Activated CD4-positive, CD25-positive, alpha-beta regulatory T cell treated with anti-CD3 and anti-CD28 coated beads, Interleukin-2, amount 50 U/mL, for 24 hours (primary cell): ENCODE measurements around the gene SF3B6.
"Not testable (repeated sequence)": the region's sequence is repeated elsewhere in the genome, so short reads cannot be mapped to it uniquely, and the experiment has no call there.

Experiments used
- ATAC-seq, 2 donors: fragments of 150-1000 bp; cut with Tn5 transposase; one replicate each; pipeline ENCODE4 v1.10.0; 2021; ENCODE audit warnings: mild to moderate bottlenecking in 1 of 2, moderate library complexity in 1 of 2

SF3B6 gene, protein sequence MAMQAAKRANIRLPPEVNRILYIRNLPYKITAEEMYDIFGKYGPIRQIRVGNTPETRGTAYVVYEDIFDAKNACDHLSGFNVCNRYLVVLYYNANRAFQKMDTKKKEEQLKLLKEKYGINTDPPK

DNA sequence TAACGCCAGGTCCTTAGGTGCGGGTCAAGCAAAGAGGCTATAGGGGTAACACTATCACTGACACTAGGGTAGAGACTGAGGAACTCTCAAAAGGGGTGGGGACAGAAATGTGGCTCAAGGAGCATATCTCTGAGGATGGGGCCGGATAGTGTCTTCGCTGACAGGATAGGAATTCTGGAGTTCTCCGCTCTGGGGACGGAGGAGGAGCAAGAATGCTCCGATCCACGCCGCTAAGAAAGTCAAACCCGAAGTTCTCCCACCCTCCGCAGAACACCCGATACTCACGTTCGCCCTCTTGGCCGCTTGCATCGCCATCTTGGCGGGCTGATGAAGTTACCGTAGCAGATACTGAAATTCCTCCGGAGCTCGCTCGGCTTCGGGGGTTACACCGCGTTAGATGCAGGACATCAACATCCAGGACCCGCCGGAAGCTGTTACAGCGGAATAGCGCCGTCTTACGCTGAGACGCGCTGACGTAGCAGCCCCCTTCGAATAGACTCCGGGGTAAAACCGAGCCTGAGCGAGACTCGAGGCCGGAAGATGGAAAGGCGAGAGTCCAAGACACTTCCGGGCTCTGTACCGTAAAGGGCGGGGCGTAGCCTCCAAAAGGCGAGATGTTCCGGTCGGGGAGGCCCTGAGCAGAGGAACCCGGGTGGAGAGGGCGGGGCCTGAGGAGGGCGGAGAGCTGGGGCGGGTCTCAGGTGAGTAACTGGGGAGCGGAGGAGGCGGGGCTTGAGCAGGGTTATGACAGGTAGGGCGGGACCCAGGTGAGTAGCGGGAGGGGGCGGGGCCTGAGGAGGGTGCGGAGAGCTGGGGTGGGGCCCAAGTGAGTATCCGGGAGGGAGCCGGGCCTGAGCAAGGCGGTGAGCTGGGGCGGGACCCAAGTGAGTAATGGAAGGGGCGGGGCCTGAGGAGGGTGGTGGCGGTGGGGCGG, at the start of gene SF3B6:
SF3B6 (minus strand) TSS at position 412 of the 934 bp plus-strand sequence; CDS start at position 315, 97 bp downstream.
- peak; percentile 93 to 95 for ATAC-seq

DNA sequence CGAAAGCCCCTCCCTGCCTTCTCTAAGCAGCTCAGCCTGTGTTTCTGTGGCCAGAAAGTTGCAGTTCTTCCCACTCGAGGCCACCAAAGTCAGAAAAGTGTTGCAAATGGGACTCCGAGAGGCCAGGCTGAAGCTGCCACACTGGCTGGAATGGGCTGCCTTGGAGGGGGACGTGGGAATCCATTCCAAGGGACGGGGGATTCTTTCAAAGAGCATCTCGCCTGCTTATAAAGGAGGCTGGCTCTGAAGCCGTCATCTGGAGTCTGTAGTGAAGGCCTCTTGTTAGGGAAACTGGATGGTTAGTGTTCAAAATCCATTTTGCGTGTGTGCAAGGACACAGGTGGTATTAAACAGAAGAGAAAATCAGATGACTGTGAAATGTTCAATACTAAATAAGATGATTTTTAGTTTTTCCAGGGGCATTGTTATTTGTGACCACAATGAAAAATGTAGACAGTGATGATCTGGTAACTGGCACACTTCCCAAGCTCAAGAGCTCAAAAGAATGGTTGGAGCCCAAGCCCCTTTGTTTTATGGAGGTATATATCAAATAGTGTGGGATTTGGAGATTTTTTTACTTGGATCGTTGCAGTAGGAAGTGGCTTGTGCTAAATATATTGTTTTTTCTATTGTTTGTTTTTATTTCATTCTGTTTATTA, 47.9 kb upstream of the SF3B6 start:
- no peak for ATAC-seq

DNA sequence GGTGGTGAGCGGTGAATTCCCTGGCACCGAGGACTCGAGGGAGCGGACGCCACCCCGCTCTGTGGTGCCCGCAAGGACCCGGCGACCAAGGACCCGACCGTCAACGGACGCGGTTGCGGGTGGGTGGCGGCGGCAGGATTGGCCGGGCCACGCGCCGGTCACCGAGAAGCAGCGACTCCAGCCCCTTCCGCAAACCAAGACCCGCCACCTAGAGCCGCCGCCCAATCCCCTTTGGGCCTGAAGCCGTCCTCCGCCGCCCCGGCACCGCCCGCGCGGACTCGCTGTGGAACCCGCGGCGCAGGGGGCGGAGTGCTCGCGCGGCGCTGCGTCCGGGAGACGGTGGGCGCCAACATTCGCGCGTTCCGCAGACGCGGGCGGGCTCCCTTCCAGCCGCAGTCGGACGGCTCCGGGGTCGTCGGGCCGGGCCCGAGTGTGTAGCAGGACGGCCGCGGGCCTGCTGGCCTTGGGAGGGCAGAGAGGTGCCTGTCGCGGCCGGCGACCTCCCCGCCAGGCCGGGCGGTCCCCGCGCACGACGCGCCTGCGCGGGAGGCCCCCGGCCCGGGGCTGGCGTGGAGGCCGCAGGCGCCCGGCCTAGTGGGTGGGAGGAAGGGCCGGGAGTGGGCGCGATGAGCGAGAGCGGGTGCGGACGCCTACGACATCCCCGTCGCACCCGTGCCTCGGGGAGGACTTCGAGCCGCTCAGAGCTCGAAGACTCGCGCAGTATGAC, 47.2 kb upstream of the SF3B6 start, which contains the start of the genes FAM228B and PFN4:
FAM228B (plus strand) TSS at position 275 of the 727 bp plus-strand sequence. CDS start 893 bp downstream, outside the sequence.
PFN4 (minus strand) TSS at position 140 of the 727 bp plus-strand sequence. CDS start 799 bp downstream, outside the sequence.
- ATAC-seq, result peak; percentile 91 to 94

DNA sequence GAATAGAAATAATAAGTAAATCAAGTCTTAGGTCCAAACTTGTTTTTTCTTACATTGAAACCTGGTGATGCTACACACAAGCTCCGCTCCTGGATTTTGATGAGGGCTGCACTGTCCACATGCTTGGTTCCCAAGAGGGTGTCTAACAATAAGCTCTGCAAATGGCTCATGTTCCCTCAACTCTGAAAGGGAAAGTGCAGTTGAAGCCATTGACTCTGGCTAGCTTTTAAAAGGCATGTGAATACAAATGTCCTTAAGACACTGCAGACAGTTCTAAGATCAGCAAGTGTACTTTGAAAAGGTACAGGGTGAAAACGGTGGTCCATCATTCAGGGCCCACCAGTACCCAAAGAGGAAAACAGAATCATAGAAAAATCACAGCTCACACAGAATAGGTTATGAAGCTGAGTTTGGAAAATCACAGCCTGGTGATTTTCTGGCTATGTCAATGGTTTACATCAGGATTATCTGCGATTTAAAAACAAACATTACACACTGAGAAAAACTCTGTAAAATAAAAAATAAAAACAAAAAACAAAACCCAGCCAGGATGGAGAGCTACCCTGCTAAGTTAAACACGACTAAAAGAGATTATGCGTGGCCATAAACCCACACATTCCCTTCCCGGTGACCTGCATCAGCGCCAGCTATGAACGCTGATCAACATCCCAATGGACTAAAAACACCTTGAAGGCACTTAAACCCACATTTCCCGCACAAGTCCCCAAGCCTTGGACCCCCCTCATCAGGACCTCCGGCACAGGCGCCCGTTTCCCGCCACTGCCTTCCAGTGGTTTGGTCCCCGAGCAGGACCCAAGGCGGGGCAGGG, 46.5 kb upstream of the SF3B6 start:
- no peak for ATAC-seq

DNA sequence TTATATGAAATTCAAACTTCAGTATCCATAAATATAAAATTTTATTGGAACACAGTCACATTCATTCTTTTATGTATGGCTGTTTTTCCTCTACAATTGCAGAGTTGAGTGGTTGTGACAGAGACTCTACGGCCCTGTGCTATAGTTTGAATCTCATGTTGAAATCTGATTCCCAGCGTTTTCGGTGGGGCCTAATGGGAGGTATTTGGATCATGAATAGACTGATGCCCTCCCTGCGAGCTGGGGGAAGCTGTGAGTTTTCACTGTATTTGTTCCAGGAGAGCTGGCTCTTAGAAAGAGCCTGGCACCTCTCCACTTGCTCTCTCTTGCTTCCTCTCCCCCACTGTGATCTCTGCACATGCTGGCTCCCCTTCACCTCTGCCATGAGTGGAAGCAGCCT, 45.3 kb upstream of the SF3B6 start:
- no peak for ATAC-seq

DNA sequence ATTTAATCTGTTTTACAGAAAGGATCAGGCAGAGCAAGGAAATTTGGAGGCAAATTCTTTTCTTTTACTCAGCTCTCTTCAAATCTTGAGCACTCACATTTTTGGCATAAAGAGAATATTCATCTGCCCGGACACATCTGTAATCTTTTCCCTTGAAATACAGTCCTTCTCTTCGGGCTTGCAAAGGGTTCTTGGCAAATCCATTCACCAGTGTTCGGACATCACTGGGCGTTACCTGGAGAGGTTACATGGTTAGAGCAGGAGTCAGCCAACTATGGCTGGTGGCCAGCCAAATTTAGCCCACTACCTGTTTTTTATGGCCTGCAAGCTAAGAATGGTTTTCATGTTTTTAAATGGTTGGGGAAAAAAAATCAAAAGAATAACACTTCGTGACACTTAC, 44.9 kb upstream of the SF3B6 start:
- no peak for ATAC-seq

DNA sequence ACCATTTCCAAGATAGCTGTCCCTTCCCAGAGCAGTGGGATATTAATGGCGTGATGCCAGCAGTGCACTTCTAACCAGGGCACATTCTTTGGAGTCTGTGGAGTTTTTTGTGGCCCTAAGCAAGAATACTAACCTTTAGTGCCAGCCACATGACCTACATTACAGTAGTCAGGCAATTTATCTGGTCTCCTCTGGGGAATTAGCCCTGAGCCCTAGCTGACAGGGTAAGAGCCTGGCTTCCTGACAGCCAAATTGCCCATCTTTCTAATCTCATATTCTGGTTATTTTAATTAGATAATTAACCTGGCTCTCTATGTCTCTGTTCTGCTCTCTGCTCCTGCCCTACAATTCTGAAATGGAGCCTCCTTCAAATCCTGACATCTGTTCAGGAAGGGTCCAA, 41.8 kb upstream of the SF3B6 start:
- ATAC-seq, result no peak

DNA sequence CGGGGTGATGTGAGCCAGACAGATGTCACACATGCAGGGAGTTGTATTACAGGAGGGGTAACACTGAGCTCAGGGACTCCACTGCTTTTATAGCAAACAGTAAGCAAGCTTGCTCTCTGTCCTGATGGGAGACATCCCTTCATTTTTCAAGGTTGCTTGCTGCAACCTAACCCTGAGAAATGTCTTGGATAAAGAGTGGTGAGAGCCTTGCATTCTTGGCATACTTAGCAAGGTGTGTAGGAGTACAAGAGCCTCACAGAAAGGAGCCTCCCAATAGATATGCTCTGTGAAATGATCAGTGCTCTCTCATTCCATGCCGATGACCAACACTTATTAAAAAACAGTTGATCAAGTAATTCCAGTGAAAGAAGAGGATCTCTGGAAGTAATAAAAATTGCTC, 38.9 kb upstream of the SF3B6 start:
- no peak for ATAC-seq

DNA sequence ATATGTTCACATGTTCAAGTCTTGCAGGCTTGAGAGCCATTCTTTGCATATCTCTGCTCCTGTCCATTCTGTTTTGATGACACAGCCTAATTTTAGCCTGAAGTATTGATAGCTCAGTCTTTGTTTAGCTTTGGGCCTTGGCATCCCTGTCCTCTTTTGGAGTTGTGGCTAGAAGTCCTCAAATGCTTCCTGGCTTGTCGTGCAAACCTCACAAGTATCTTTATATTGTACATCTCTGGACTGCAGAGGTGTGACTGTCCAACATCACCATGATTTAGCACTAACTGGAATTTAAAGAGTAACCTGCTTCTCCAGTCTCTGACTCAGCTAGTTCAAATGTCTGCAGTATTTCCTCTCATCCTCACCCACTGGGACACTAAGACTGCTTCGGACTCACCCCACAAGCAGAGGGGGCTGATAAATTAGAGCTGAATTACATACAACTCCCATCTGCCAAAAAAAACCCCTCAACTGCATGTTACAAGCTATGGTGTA, 35.3 kb upstream of the SF3B6 start:
- ATAC-seq, result no peak

DNA sequence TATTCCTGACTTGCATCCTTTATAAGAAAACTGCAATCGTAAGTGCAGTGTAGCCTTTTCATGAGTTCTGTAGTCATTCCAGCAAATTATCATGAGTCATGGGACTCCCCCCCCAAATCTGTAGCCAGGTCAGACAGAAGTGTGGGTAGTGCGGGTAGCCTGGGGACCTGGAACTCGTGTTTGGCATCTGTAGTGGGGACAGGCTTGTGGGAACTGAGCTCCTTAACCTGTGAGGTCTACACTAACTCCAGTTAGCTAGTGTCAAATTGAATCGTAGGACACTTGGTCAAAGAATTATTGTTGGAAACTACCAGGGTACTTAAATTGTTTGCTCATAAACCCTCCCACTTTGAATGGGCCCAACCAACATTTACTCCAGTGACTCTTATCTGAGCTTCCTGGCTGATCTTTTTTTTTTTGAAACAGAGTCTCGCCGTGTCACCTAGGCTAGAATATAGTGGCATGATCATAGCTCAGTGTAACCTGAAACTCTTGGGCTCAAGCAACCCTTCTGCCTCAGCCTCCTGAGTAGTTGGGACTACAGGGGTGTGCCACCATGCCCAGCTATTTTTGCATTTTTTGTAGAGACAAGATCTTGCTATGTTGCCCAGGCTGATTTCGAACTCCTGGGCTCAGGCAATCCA, 34.7 kb upstream of the SF3B6 start:
- ATAC-seq, result no peak

DNA sequence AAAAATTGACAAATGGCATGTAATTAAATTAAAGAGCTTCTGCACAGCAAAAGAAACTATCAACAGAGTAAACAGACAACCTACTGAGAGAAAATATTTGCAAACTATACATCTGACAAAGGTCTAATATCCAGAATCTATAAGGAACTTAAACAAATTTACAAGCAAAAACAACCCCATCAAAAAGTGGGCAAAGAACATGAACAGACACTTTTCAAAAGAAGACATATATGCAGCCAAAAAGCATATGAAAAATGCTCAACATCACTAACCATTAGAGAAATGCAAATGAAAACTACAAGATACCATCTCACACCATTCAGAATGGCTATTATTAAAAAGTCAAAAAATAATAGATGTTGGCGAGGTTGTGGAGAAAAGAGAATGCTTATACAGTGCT, 33.3 kb upstream of the SF3B6 start:
- ATAC-seq, result not testable (repeated sequence)

DNA sequence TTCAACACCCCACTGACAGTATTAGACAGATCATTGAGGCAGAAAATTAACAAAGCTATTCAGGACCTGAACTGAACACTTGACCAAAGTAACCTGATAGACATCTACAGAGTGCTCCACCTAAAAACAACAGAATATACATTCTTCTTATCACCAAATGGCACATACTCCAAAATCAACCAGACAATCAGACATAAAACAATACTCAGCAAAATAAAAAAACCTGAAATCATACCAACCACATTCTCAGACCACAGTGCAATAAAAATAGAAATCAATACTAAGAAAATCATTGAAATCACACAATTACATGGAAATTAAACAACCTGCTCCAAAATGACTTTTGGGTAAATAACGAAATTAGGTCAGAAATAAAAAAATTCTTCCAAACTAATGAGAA, 31.2 kb upstream of the SF3B6 start:
- no peak for ATAC-seq

DNA sequence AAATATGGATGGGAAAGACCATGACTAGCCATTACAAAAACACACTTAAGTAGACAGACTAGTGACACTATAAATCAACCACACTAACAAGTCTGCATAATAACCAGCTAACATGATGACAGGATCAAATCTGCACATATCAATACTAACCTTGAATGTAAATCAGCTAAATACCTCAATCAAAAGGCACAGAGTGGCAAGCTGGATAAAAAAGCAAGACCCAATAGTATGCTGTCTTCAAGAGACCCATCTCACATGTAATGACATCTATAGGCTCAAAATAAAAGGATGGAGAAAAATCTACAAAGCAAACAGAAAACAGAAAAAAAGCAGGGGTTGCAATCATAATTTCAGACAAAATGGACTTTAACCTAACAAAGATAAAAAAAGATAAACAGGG, 30.7 kb upstream of the SF3B6 start:
- no peak for ATAC-seq

DNA sequence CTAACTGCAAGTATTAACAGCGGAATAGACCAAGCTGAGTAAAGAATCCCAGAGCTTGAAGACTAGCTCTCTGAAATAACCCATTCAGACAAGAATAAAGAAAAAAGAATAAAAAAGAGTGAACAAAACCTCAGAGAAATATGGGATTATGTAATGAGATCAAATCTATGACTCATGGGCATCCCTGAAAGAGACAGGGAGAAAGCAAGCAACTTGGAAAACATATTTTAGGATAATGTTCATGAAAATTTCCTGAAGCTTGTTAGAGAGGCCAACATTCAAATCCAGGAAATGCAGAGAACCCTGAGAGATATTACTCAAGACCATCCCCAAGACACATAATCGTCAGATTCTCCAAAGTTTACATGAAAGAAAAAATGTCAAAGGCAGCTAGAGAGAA, 29.7 kb upstream of the SF3B6 start:
- no peak for ATAC-seq

DNA sequence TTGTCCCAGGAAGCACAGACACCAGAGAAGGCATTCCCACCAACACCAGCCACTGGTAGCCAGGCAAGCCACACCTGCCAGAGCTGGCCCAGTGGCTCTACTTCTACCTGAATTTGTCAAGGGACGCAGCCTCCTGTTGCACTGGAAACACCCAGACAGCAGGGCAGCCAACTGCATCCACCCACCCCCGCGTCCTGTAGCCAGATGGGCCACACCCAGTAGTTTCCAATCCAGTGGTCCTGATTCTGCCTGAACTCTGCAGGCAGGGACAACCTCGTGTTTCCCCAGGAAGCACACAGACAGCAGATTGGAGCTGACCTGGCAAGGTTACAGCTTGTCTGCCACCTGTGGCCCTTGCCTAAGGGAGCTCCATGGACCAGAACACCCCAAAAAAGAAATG, 28.8 kb upstream of the SF3B6 start:
- ATAC-seq, result no peak

DNA sequence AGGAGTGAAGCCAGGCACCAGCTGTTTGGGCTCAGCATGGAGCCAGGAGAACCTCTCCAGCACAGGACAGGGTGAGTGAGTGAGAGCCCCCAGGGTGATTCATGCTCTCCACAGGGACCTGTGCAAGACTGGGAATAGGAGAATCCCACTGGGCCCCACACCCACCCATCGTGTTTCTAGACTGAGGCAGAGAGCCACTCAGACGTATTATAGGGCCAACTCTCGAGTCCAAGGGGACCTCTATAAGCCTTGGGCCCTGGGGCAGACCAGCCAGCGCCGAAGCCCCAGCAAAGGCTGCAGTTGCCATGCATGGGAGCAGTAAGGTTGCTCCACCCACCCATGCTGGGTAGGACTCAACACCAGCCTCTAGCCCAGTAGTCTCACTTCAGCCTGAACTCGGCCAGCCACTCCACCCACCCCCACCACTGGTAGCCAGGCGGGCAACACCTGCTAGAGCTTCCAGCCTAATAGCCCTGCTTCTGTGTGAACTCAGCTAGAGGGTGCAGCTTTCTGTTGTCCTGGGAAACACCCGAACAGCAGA, 28.1 kb upstream of the SF3B6 start:
- ATAC-seq, result no peak

DNA sequence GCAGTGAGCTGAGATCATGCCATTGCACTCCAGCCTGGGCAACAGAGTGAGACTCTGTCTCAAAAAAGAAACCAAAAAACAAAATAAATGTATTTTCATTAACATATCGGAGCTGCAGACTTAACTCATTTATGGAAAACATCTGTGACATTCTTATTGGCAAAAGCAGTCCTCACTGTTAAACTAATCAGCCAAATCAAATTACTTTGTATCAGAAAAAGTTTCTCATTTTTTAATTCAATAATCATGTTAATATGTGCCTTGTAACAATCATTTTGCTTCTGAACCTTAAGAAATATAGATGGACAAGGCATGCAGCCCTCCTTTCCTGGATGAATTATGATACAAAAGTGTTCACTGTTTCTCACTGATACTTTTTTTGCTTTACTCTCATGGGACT, 26.6 kb upstream of the SF3B6 start:
- no peak for ATAC-seq

DNA sequence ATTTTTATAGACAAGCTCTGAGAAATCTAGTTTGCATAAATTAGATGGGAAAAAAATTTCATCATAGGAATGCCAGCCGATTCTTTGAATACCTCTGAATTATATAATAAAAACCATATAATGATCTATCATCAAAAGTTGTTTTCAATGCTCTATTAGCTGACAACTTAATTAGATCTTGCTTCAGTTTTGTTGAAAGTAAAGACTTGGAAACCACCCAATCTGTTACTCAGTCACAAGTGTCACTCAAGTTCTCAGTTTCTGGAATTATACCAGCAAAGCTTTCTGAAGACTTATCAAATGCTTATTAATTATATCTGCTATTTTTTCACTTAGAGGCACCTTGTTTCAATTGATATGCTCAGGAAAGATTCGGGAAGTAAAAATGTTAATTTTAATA, 25.9 kb upstream of the SF3B6 start:
- no peak for ATAC-seq

DNA sequence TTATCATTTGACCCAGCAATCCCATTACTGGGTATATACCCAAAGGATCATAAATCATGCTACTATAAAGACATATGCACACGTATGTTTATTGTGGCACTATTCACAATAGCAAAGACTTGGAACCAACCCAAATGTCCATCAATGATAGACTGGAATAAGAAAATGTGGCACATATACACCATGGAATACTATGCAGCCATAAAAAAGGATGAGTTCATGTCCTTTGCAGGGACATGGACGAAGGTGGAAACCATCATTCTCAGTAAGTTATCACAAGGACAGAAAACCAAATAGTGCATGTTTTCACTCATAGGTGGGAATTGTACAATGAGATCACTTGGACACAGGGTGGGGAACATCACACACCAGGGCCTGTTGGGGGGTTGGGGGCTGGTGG, 24.6 kb upstream of the SF3B6 start:
- not testable (repeated sequence) for ATAC-seq

DNA sequence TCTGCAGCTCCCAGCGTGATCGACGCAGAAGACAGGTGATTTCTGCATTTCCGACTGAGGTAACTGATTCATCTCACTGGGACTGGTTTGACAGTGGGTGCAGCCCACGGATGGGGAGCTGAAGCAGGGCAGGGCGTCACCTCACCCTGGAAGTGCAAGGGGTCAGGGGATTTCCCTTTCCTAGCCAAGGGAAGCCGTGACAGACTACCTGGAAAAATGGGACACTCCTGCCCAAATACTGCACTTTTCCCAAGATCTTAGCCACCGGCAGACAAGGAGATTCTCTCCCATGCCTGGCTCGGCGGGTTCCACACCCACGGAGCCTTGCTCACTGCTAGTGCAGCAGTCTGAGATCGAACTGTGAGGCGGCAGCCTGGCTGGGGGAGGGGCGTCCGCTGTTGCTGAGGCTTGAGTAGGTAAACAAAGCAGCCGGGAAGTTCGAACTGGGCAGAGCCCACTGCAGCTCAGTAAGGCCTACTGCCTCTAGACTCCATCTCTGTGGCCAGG, 19.1 kb upstream of the SF3B6 start:
- ATAC-seq, result not testable (repeated sequence)

DNA sequence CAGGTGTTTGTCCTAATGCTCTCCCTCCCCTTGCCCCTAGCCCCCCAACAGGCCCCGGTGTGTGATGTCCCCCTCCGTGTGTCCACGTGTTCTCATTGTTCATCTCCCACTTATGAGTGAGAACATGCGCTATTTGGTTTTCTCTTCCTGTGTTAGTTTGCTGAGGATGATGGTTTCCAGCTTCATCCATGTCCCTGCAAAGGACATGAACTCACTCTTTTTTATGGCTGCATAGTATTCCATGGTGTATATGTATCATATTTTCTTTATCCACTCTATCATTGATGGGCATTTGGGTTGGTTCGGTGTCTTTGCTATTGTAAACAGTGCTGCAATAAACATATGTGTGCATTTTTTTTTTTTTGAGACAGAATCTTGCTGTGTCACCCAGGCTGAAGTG, 17.1 kb upstream of the SF3B6 start:
- ATAC-seq, result not testable (repeated sequence)
